GM18507 (cell line): ENCODE results near the gene POPDC2.

Experiments
- DNase-seq: peaks from one replicate; pipeline ENCODE4 v3.0.0; 2011; ENCODE audit warnings: low read depth; ENCODE audit not compliant: insufficient read length; ENCODE audit errors: extremely low spot score
- FAIRE-seq: peaks from 2 replicates; lab custom pipeline; 2011; peaks lifted over from hg19 to GRCh38; lab: Jason Lieb, UNC

The POPDC2 gene

GRCh38 chr3:119673875-119674274 lies 13.5 kb upstream of the POPDC2 start:
- FAIRE-seq = no peak
- no peak for DNase-seq

GRCh38 chr3:119672776-119673175 lies 12.4 kb upstream of the POPDC2 start:
- DNase-seq = no peak
- FAIRE-seq = peak; percentile 46

- FAIRE-seq (no peak), DNase-seq (no peak)
These were observed 9.6 kb upstream of the POPDC2 start for GRCh38 chr3:119669906-119670570.

- DNase-seq = no peak
- no peak for FAIRE-seq
These were observed 5.7 kb upstream of the POPDC2 start for GRCh38 chr3:119665954-119666559.

GRCh38 chr3:119664850-119665379 lies 4.5 kb upstream of the POPDC2 start:
- no peak for DNase-seq
- FAIRE-seq = peak; percentile 21

GRCh38 chr3:119664370-119664769 lies 4.0 kb upstream of the POPDC2 start:
- DNase-seq (no peak), FAIRE-seq (no peak)

- FAIRE-seq (no peak), DNase-seq (no peak)
These were observed 3.5 kb upstream of the POPDC2 start for GRCh38 chr3:119663885-119664284.

- FAIRE-seq (peak; percentile 15), DNase-seq (no peak)
These were observed 2.4 kb upstream of the POPDC2 start for GRCh38 chr3:119662604-119663373.

GRCh38 chr3:119659606-119660291 lies 640 bp downstream of the POPDC2 start:
- FAIRE-seq = peak; percentile 51
- no peak for DNase-seq

GRCh38 chr3:119658994-119659393 lies 1.4 kb downstream of the POPDC2 start:
- DNase-seq = no peak
- no peak for FAIRE-seq

- DNase-seq = no peak
- peak; percentile 60 for FAIRE-seq
These were observed 2.3 kb downstream of the POPDC2 start for GRCh38 chr3:119657887-119658702.

- FAIRE-seq = no peak
- no peak for DNase-seq
These were observed 6.5 kb downstream of the POPDC2 start for GRCh38 chr3:119653876-119654275.

- DNase-seq = no peak
- no peak for FAIRE-seq
These were observed 7.9 kb downstream of the POPDC2 start for GRCh38 chr3:119652306-119653033.

- FAIRE-seq (no peak), DNase-seq (no peak)
These were observed 10.6 kb downstream of the POPDC2 start for GRCh38 chr3:119649761-119650160.

- DNase-seq = no peak
- FAIRE-seq = no peak
These were observed 12.4 kb downstream of the POPDC2 start for GRCh38 chr3:119647843-119648575.

- DNase-seq (no peak), FAIRE-seq (no peak)
These were observed 13.2 kb downstream of the POPDC2 start for GRCh38 chr3:119647171-119647570.

GRCh38 chr3:119645813-119646212 lies 14.6 kb downstream of the POPDC2 start:
- DNase-seq (no peak), FAIRE-seq (no peak)

- no peak for FAIRE-seq
These were observed 15.9 kb downstream of the POPDC2 start for GRCh38 chr3:119644481-119644880.

More at GRCh38 chr3:119644481-119644880, 15.9 kb downstream of the POPDC2 start:
- DNase-seq = no peak
